LNCaP clone FGC (cell line): Measurements from ENCODE around the gene ALAS1.
"Not testable (repeated sequence)": the region's sequence is repeated elsewhere in the genome, so short reads cannot be mapped to it uniquely, and the experiment has no call there.

Experiments
- DNase-seq: peaks from one replicate; pipeline ENCODE4 v3.0.0-alpha.2; 2011; ENCODE audit warnings: low read depth
- H3K4me3 ChIP-seq: 2 replicates; pipeline ENCODE4 v1.5.1; 2011; ENCODE audit warnings: mild to moderate bottlenecking, low read depth, low read length, control low read depth
- CTCF ChIP-seq: IDR thresholded peaks from 2 replicates; pipeline ENCODE4 v1.5.1; 2012; ENCODE audit warnings: mild to moderate bottlenecking; ENCODE audit not compliant: control insufficient read depth, insufficient read depth; ENCODE audit errors: extremely low read depth

The ALAS1 gene

DNA sequence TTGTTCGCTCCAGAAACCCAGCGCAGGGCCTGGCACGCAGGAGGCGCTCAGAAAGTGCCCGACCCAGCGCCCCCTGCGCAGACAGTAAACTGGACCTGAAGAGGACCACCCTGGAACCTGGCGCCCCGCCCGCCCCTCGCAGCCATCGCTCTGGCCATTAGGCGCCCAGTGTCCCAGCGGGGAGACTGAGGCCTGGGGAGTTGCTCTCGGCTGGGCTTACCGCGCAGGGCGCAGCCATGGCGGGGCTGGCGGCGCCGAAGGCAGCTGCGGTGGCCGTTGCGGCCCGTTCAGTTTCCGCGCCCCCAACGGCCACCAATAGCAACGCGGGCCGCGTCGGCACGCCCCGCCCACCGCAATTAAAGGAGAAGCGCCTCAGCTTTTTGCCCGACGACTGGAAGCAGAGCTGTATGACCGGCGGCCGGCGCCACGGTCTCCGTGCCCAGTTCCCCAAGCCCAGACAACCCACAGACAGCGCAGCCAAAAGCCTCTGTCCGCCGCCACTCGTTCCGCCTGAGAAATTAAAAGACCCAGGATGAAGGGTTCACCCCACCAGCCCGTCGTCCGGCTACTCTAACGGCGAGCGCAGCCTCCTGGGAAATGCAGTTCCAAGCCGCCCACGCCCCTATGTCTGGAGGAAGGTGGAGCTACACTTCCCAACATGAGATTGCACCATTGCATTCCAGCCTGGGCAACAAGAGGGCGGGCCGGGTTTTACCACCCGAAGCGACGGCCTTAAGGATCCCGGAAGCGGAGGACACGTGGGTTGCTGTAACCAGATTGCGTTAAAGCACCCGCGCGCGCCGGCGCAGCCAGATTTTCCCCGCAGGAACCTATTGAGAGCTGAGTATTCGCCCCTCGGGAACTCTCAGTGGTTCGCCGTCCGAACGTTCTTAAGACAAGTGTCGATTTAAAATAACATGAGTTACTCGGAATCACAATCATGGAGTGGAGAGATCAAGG is 43.5 kb upstream of the ALAS1 start, which contains the start of gene POC1A:
TSS of gene POC1A (minus strand) at position 289 of the 960 bp plus-strand sequence. CDS start at position 238, 51 bp downstream.
- peak within 1 kb of the TSS; percentile 89 for H3K4me3 ChIP-seq
- DNase-seq = peak; percentile 97
- TF ChIP-seq CTCF = no peak

GRCh38 chr3:52155912-52156311 is 42.0 kb upstream of the ALAS1 start:
- H3K4me3 ChIP-seq = no peak overlapping the region
- no peak for DNase-seq
- TF ChIP-seq CTCF = no peak

- H3K4me3 ChIP-seq = no peak overlapping the region
- no peak for DNase-seq
- no peak for TF ChIP-seq CTCF
Measured at GRCh38 chr3:52159503-52159902, 38.5 kb upstream of the ALAS1 start.

DNA sequence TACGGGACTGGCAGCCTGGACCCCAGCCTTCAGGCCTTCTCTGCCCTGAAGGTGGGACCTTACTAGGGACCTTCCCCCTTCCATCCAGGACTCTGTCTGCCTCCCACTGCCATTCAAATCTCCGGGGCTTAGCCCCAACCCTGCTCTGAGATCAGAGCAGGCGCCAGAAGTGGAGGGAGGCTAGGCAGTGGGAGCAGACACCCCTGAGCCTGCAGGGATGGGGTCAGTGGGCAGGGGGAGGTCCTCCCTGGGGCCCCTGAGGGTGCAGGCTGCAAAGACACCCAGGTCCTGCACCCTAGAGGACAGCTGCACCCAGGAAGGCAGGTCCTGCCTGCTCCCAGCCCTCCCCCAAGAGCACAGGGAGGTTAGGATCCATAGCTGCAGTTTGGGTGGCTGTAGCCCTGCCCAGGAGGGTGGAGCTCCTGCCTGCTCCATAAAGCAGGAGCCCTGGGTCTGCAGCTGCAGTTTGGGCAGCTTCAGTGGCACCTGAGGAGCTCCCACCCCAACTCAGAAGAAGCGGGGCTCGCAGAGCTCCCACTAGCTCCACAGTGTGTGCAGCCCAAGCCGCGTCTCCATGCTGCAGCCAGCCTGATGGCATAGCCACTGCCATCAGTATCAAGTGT is 35.6 kb upstream of the ALAS1 start:
- TF ChIP-seq CTCF = no peak
- DNase-seq = no peak
- H3K4me3 ChIP-seq = no peak overlapping the region

DNA sequence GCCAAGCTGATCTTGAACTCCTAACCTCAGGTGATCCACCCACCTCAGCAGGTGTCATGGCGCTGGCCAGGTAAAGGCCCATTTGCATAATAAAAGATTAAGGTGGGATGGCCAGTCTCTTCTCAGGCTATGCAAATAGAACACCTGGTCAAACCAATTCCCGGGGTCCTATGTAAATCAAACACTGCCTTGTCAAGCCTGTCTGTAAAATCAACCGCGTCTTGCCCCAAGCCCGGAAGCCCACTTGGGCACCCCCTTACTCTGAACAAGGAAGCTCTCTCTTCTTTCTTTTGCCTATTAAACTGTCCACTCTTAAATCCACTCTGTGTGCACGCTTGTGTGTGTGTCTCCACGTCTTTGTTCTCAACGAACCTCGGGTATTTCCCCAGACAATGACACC is 30.7 kb upstream of the ALAS1 start:
- TF ChIP-seq CTCF = no peak
- DNase-seq = no peak
- no peak overlapping the region for H3K4me3 ChIP-seq

- not testable (repeated sequence) for H3K4me3 ChIP-seq, DNase-seq
Measured at GRCh38 chr3:52170217-52170616, 27.7 kb upstream of the ALAS1 start.

DNA sequence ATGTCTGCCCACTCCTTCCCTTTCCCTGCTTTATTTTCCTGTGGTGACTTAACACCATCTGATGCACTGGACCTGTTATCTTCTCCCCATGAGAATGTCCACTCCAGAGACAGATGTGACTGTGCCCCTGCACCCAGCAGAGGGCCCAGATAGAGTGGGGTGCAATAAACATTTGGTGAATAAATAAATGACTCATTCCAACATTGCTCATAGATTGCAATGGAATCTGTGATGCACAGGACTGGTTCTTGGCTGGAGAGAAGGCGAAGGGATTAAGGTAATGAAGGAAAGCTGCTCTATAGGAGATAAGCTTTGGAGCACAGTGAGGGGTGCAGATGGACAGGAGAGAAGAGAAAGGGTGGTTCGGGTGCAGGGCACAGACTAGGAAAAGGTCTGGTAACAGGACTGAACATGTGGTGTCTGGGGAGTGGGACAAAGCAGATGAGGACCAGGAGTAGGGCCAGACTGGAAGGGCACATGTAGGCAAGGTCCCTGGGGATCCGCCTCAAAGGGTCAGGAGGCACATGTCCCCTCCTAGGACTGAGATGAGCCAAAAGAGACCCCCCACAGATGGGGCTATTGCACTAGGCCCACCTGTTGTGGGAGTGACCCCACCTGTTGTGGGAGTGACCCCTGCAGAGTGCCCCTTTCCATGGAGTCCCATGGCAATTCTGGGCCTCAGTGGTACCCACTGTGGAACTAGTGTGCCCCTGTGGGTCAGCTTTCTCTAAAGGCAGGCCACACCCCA is 26.3 kb upstream of the ALAS1 start:
- H3K4me3 ChIP-seq = no peak overlapping the region
- no peak for TF ChIP-seq CTCF
- DNase-seq = no peak
